Natural killer cell (primary cell): Measurements from ENCODE around the gene AKR1A1. TPM values are rescaled to one million over a fixed set of nuclear protein-coding genes. Genes with fewer than 3 reads are reported as not detected.

ENCODE experiments used
- ATAC-seq, 3 donors: fragments of 150-1000 bp in 2 of 3; fragments of 200-7000 bp in 1 of 3; cut with Tn5 transposase; 1 replicate in 1 of 3; 2 replicates in 2 of 3; pipeline ENCODE4 v1.10.0; 2021; ENCODE audit warnings: mild to moderate bottlenecking in 2 of 3, moderate library complexity in 2 of 3
- DNase-seq, 2 donors: peaks; one replicate each; pipeline versions ENCODE4 v3.0.0 to v3.0.0-alpha.2; 2013 to 2021; ENCODE audit warnings: mixed read lengths in 1 of 2
- H3K27ac ChIP-seq: one replicate; pipeline ENCODE4 v1.5.1; 2013; ENCODE audit warnings: mild to moderate bottlenecking, low read length
- H3K27me3 ChIP-seq: one replicate; pipeline ENCODE4 v1.6.1; 2013; ENCODE audit warnings: low read length; ENCODE audit not compliant: control insufficient read depth, insufficient read depth
- H3K36me3 ChIP-seq: one replicate; pipeline ENCODE4 v1.6.1; 2013; ENCODE audit warnings: low read length; ENCODE audit not compliant: control insufficient read depth, insufficient read depth
- H3K4me1 ChIP-seq: one replicate; pipeline ENCODE4 v1.6.1; 2013; ENCODE audit warnings: low read length; ENCODE audit not compliant: control insufficient read depth, insufficient read depth
- H3K4me3 ChIP-seq: one replicate; pipeline ENCODE4 v1.5.1; 2013; ENCODE audit warnings: low read length
- H3K9me3 ChIP-seq: one replicate; pipeline ENCODE4 v1.6.1; 2013; ENCODE audit warnings: low read length; ENCODE audit not compliant: control insufficient read depth, insufficient read depth
- H3K27ac Mint-ChIP-seq, 2 donors: one replicate each; pipeline ENCODE4 v1.8.0; 2022; ENCODE audit warnings: mild to moderate bottlenecking in 2 of 2, mixed read lengths in 2 of 2, moderate library complexity in 1 of 2
- H3K27me3 Mint-ChIP-seq, 2 donors: one replicate each; pipeline ENCODE4 v1.8.0; 2022; ENCODE audit warnings: low read depth in 2 of 2, mixed read lengths in 2 of 2
- H3K36me3 Mint-ChIP-seq: one replicate; pipeline ENCODE4 v1.8.0; 2022; ENCODE audit warnings: mixed read lengths
- H3K4me1 Mint-ChIP-seq, 2 donors: one replicate each; pipeline ENCODE4 v1.8.0; 2022; ENCODE audit warnings: mixed read lengths in 2 of 2
- H3K4me3 Mint-ChIP-seq: one replicate; pipeline ENCODE4 v1.8.0; 2022; ENCODE audit warnings: mild to moderate bottlenecking, moderate library complexity, mixed read lengths
- H3K9me3 Mint-ChIP-seq, 2 donors: one replicate each; pipeline ENCODE4 v1.8.0; 2022; ENCODE audit warnings: mixed read lengths in 2 of 2
- WGBS: methylation state at CpG from one replicate; pipeline ENCODE4 v1.1.7; 2013; ENCODE audit warnings: missing lambda C conversion rate; ENCODE audit not compliant: insufficient coverage; 5-methylcytosine and 5-hydroxymethylcytosine counted together
- intact Hi-C: fragments of 100-400 bp; cut with micrococcal nuclease; formaldehyde crosslinking; loops from one replicate; pipeline ENCODE4 v1.14.2; 2022
- total RNA-seq, 4 donors: library from RNA; stranded (reverse); fragments of 120-200 nt in 1 of 4; gene quantifications; one replicate each; pipeline versions ENCODE4 v1.2.3 to v1.2.4, GENCODE V29; 2013 to 2022
- TF ChIP-seq, protein P1 (sequence below): fragments of 200-600 bp; IDR thresholded peaks from one replicate; pipeline ENCODE4 v1.8.0; 2022; ENCODE audit warnings: antibody characterized with exemption

Gene AKR1A1
- total RNA-seq, 3 donors from 2014 or later (not counting 1 experiment from before 2014, with no cell fraction given), result 45.7 to 54.2 (median 53.9) TPM

DNA sequence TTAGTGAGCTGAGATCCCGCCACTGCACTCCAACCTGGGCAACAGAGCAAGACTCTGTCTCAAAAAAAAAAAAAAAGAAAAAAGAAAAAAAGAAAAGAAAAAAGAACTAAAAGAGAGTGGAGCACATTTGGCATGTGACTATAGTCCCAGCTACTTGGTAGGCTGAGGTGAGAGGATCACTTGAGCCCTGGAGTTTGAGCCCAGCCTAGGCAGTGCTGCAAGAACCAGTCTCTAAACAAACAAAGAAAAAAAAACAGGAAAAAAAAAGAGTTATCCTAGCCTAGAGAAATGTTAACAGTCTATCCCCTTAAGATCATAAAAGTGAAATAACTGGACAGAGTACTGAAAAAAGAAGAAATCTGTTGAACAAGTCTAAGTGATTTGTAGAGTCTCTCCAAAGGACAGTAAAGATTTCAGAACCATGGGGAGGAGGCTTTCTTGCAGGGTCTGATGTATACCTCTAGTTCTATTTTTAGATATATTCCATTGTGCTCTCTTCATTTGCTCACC, 24.4 kb upstream of the AKR1A1 start:
- WGBS, result 100% methylated on average over 1 of the region's 1 CpG
- no peaks in the 10 kb centered on the region for H3K36me3 ChIP-seq

DNA sequence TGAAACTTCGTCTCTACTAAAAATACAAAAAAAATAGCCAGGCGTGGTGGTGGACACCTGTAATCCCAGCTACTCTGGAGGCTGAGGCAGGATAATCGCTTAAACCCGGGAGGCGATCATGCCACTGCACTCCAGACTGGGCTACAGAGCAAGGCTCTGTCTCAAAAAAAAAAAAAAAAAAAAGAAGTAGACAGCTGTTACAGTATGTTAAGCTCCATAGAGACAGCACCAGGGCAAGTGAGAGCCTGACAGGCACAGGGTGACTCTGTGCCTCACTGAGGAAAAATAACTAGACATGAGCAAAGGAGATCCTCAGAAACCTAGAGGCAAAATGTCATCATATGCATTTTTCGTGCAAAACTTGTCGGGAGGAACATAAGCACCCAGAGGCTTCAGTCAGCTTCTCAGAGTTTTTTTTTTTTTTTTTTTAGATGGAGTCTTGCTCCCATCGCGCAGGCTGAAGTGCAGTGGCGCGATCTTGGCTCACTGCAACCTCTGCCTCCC, 19.9 kb upstream of the AKR1A1 start:
- WGBS, result 96% methylated on average over 7 of the region's 11 CpGs
- Mint-ChIP-seq H3K4me3 (no peak overlapping the region), H3K27ac (no peak overlapping the region), H3K9me3 (no peaks in the 10 kb centered on the region), H3K4me1 (no peaks in the 10 kb centered on the region), H3K27me3 (peaks cover 10 to 12% of the 10 kb centered on the region in 2 donors), H3K36me3 (no peaks in the 10 kb centered on the region)
- DNase-seq (no peak), ATAC-seq (no peak)
- Histone ChIP-seq H3K4me3 (no peak overlapping the region), H3K36me3 (no peaks in the 10 kb centered on the region), H3K9me3 (no peaks in the 10 kb centered on the region), H3K27ac (no peak overlapping the region), H3K27me3 (no peaks in the 10 kb centered on the region), H3K4me1 (no peaks in the 10 kb centered on the region)
- intact Hi-C loops, result no loop called here
- TF ChIP-seq, protein P1, sequence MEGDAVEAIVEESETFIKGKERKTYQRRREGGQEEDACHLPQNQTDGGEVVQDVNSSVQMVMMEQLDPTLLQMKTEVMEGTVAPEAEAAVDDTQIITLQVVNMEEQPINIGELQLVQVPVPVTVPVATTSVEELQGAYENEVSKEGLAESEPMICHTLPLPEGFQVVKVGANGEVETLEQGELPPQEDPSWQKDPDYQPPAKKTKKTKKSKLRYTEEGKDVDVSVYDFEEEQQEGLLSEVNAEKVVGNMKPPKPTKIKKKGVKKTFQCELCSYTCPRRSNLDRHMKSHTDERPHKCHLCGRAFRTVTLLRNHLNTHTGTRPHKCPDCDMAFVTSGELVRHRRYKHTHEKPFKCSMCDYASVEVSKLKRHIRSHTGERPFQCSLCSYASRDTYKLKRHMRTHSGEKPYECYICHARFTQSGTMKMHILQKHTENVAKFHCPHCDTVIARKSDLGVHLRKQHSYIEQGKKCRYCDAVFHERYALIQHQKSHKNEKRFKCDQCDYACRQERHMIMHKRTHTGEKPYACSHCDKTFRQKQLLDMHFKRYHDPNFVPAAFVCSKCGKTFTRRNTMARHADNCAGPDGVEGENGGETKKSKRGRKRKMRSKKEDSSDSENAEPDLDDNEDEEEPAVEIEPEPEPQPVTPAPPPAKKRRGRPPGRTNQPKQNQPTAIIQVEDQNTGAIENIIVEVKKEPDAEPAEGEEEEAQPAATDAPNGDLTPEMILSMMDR, result no peak

More for the DNA sequence above, 24.4 kb upstream of the AKR1A1 start:
- Histone ChIP-seq H3K27me3 (no peaks in the 10 kb centered on the region), H3K9me3 (no peaks in the 10 kb centered on the region), H3K4me1 (peaks cover 9% of the 10 kb centered on the region), H3K4me3 (no peak overlapping the region), H3K27ac (no peak overlapping the region)
- TF ChIP-seq, protein P1, result no peak
- Mint-ChIP-seq H3K9me3 (no peaks in the 10 kb centered on the region), H3K4me1 (peaks cover 15 to 21% of the 10 kb centered on the region in 2 donors), H3K27me3 (peaks cover 4 to 14% of the 10 kb centered on the region in 2 donors), H3K36me3 (no peaks in the 10 kb centered on the region), H3K27ac (no peak overlapping the region), H3K4me3 (no peak overlapping the region)
- DNase-seq, result no peak
- ATAC-seq, result no peak
- intact Hi-C loops, result no loop called here

DNA sequence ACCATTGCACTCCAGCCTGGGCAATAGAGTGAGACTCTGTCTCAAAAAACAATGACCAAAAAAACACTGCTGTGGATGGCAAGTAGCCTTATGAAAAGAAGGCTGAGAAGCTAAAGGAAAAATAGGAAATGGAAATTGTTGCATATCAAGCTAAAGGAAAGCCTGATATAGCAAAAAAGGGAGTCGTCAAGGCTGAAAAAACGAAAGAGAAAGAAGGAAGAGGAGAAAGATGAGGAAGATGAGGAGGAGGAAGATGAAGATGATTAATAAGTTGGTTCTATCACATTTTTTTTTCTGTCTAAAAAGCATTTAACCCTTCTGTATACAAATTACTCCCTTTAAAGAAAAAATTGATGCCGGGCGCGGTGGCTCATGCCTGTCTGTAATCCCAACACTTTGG, 18.8 kb upstream of the AKR1A1 start:
- WGBS, result 53% methylated on average over 5 of the region's 5 CpGs
- intact Hi-C loops, result no loop called here
- TF ChIP-seq, protein P1, result no peak
- H3K4me1 Mint-ChIP-seq, result no peaks in the 10 kb centered on the region
- H3K4me3 Mint-ChIP-seq, result no peak overlapping the region
- no peak overlapping the region for H3K27ac Mint-ChIP-seq
- Histone ChIP-seq H3K9me3 (no peaks in the 10 kb centered on the region), H3K4me3 (no peak overlapping the region), H3K27ac (no peak overlapping the region), H3K27me3 (no peaks in the 10 kb centered on the region), H3K4me1 (no peaks in the 10 kb centered on the region), H3K36me3 (no peaks in the 10 kb centered on the region)
- H3K27me3 Mint-ChIP-seq, result peaks cover 8 to 16% of the 10 kb centered on the region in 2 donors
- H3K36me3 Mint-ChIP-seq, result no peaks in the 10 kb centered on the region
- H3K9me3 Mint-ChIP-seq, result no peaks in the 10 kb centered on the region
- ATAC-seq, result no peak
- DNase-seq, result no peak
